ENCODE measurements around the gene TMEM161A.

DNA sequence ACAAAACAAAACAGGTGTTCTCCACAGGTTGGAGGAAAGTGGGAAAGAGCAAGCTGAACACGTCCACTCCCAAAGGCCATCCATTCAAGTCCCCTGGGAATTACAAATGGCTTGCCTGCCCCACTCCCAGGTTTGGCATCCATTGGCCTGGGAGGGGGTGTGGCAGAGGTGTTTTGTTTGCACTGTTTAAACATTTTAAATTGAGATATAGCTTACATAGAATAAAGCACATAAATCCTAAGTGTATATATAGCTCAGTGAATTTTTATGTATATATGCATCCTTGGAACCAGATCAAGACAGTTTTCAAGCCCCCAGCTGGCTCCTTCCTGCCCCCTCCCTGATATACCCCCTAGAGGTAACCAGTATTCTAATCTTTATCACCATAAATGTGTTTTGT lies 61.8 kb downstream of the TMEM161A start:
- TF ChIP-seq POLR2A (IDR thresholded peaks at IDR 0.05), result no peak
- TF ChIP-seq, protein P1, sequence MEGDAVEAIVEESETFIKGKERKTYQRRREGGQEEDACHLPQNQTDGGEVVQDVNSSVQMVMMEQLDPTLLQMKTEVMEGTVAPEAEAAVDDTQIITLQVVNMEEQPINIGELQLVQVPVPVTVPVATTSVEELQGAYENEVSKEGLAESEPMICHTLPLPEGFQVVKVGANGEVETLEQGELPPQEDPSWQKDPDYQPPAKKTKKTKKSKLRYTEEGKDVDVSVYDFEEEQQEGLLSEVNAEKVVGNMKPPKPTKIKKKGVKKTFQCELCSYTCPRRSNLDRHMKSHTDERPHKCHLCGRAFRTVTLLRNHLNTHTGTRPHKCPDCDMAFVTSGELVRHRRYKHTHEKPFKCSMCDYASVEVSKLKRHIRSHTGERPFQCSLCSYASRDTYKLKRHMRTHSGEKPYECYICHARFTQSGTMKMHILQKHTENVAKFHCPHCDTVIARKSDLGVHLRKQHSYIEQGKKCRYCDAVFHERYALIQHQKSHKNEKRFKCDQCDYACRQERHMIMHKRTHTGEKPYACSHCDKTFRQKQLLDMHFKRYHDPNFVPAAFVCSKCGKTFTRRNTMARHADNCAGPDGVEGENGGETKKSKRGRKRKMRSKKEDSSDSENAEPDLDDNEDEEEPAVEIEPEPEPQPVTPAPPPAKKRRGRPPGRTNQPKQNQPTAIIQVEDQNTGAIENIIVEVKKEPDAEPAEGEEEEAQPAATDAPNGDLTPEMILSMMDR (IDR thresholded peaks at IDR 0.05), result no peak
- no peak for TF ChIP-seq POLR2AphosphoS5 (IDR thresholded peaks at IDR 0.05)
